H9 (cell line): ENCODE results near the gene FSTL4. TPM values are rescaled to one million over a fixed set of nuclear protein-coding genes. Genes with fewer than 3 reads are reported as not detected.

Experiments
- DNase-seq: peaks from one replicate; pipeline ENCODE4 v3.0.0-alpha.2; 2017
- H2AFZ ChIP-seq: one replicate; pipeline ENCODE4 v1.6.1; 2013; ENCODE audit warnings: mild to moderate bottlenecking, low read length, control low read depth, moderate library complexity
- H2AK5ac ChIP-seq: 2 replicates; pipeline ENCODE4 v1.6.1; 2013; ENCODE audit warnings: low read length, control low read depth, mixed read lengths; ENCODE audit not compliant: insufficient read length
- H2BK120ac ChIP-seq: one replicate; pipeline ENCODE4 v1.6.1; 2013; ENCODE audit warnings: low read depth, mild to moderate bottlenecking, low read length, control low read depth, inconsistent platforms; ENCODE audit not compliant: poor library complexity, severe bottlenecking
- H2BK12ac ChIP-seq: 2 replicates; pipeline ENCODE4 v1.6.1; 2013; ENCODE audit warnings: low read length, control low read depth, mixed read lengths, low read depth; ENCODE audit not compliant: insufficient read length
- H2BK15ac ChIP-seq: 2 replicates; pipeline ENCODE4 v1.6.1; 2013; ENCODE audit warnings: low read depth, low read length, control low read depth
- H2BK20ac ChIP-seq: one replicate; pipeline ENCODE4 v1.6.1; 2013; ENCODE audit warnings: low read depth, mild to moderate bottlenecking, low read length, control low read depth, inconsistent platforms; ENCODE audit not compliant: poor library complexity, severe bottlenecking
- H2BK5ac ChIP-seq: 2 replicates; pipeline ENCODE4 v1.6.1; 2013; ENCODE audit warnings: low read length, control low read depth, mixed read lengths; ENCODE audit not compliant: insufficient read length
- H3K14ac ChIP-seq: 2 replicates; pipeline ENCODE4 v1.6.1; 2013; ENCODE audit warnings: low read length, control low read depth; ENCODE audit not compliant: insufficient read depth
- H3K18ac ChIP-seq: 2 replicates; pipeline ENCODE4 v1.6.1; 2013; ENCODE audit warnings: low read depth, mild to moderate bottlenecking, mixed read lengths, low read length, control low read depth; ENCODE audit not compliant: insufficient read length
- H3K23ac ChIP-seq: 2 replicates; pipeline ENCODE4 v1.6.1; 2013; ENCODE audit warnings: low read length, control low read depth, mixed read lengths, low read depth; ENCODE audit not compliant: insufficient read length
- H3K23me2 ChIP-seq: 2 replicates; pipeline ENCODE4 v1.6.1; 2013; ENCODE audit warnings: low read depth, mild to moderate bottlenecking, mixed read lengths, low read length, control low read depth; ENCODE audit not compliant: insufficient read length, poor library complexity, severe bottlenecking
- H3K27ac ChIP-seq: 2 replicates; pipeline ENCODE4 v1.5.1; 2013; ENCODE audit warnings: low read length, control low read depth, mixed read lengths, low read depth; ENCODE audit not compliant: insufficient read length
- H3K27me3 ChIP-seq: 2 replicates; pipeline ENCODE4 v1.6.1; 2013; ENCODE audit warnings: low read length, control low read depth, inconsistent platforms; ENCODE audit not compliant: insufficient read depth
- H3K4ac ChIP-seq: 2 replicates; pipeline ENCODE4 v1.6.1; 2013; ENCODE audit warnings: low read depth, mild to moderate bottlenecking, control low read depth, inconsistent platforms, low read length, moderate library complexity
- H3K4me1 ChIP-seq: 2 replicates; pipeline ENCODE4 v1.6.1; 2013; ENCODE audit warnings: low read length, control low read depth, inconsistent platforms; ENCODE audit not compliant: insufficient read depth
- H3K4me2 ChIP-seq: 2 replicates; pipeline ENCODE4 v1.6.1; 2013; ENCODE audit warnings: low read length, control low read depth, mixed read lengths; ENCODE audit not compliant: insufficient read length, insufficient read depth
- H3K56ac ChIP-seq: 2 replicates; pipeline ENCODE4 v1.6.1; 2013; ENCODE audit warnings: low read depth, mild to moderate bottlenecking, mixed read lengths, low read length, control low read depth; ENCODE audit not compliant: insufficient read length
- H3K79me1 ChIP-seq: 2 replicates; pipeline ENCODE4 v1.6.1; 2013; ENCODE audit warnings: low read depth, mild to moderate bottlenecking, moderate library complexity, low read length, control low read depth, inconsistent platforms; ENCODE audit not compliant: insufficient read depth, poor library complexity, severe bottlenecking
- H3K79me2 ChIP-seq: 2 replicates; pipeline ENCODE4 v1.6.1; 2013; ENCODE audit warnings: low read length, control low read depth, inconsistent platforms; ENCODE audit not compliant: insufficient read depth
- H3K9ac ChIP-seq: 2 replicates; pipeline ENCODE4 v1.6.1; 2013; ENCODE audit warnings: low read length, control low read depth, mixed read lengths; ENCODE audit not compliant: insufficient read length; ENCODE audit errors: extremely low read depth
- H3K9me3 ChIP-seq: one replicate; pipeline ENCODE4 v1.6.1; 2013; ENCODE audit warnings: low read depth, low read length, inconsistent platforms; ENCODE audit not compliant: control insufficient read depth
- H3T11ph ChIP-seq: one replicate; pipeline ENCODE4 v1.6.1; 2013; ENCODE audit warnings: mild to moderate bottlenecking, low read length, control low read depth, inconsistent platforms
- H4K20me1 ChIP-seq: one replicate; pipeline ENCODE4 v1.6.1; 2013; ENCODE audit not compliant: control insufficient read depth, insufficient read length, insufficient read depth
- H4K5ac ChIP-seq: 2 replicates; pipeline ENCODE4 v1.6.1; 2013; ENCODE audit warnings: low read depth, mild to moderate bottlenecking, mixed read lengths, low read length, control low read depth; ENCODE audit not compliant: insufficient read length
- H4K8ac ChIP-seq: replicated peaks from 2 replicates; pipeline ENCODE4 v1.6.1; 2013; ENCODE audit warnings: low read length, control low read depth, mixed read lengths, low read depth; ENCODE audit not compliant: insufficient read length
- H4K91ac ChIP-seq: 2 replicates; pipeline ENCODE4 v1.6.1; 2013; ENCODE audit warnings: low read depth, mild to moderate bottlenecking, moderate library complexity, mixed read lengths, low read length, control low read depth; ENCODE audit not compliant: insufficient read length
- H3K27ac Mint-ChIP-seq, 3 experiments: 2 replicates in 2 of 3; 3 replicates in 1 of 3; pipeline ENCODE4 v1.8.0; 2020 to 2021; ENCODE audit warnings: mixed read lengths in 3 of 3, mild to moderate bottlenecking in 1 of 3, moderate library complexity in 1 of 3
- H3K27me3 Mint-ChIP-seq: 2 replicates; pipeline ENCODE4 v1.8.0; 2021; ENCODE audit warnings: low read depth, mild to moderate bottlenecking, moderate library complexity, mixed read lengths
- H3K36me3 Mint-ChIP-seq, 3 experiments: 2 replicates in 2 of 3; 3 replicates in 1 of 3; pipeline ENCODE4 v1.8.0; 2020 to 2021; ENCODE audit warnings: low read depth in 3 of 3, mixed read lengths in 3 of 3; ENCODE audit not compliant: insufficient read depth in 1 of 3
- H3K4me1 Mint-ChIP-seq, 2 experiments: 2 replicates each; pipeline ENCODE4 v1.8.0; 2020; ENCODE audit warnings: mixed read lengths in 2 of 2
- H3K4me3 Mint-ChIP-seq, 2 experiments: 2 replicates in 1 of 2; 3 replicates in 1 of 2; pipeline ENCODE4 v1.8.0; 2020 to 2021; ENCODE audit warnings: mild to moderate bottlenecking in 2 of 2, mixed read lengths in 2 of 2, moderate library complexity in 1 of 2
- H3K9me3 Mint-ChIP-seq, 2 experiments: 2 replicates in 1 of 2; 3 replicates in 1 of 2; pipeline ENCODE4 v1.8.0; 2020; ENCODE audit warnings: mild to moderate bottlenecking in 2 of 2, mixed read lengths in 2 of 2, moderate library complexity in 1 of 2
- CTCF ChIP-seq: fragments of 200-600 bp; sonication (generic); conservative IDR thresholded peaks from 3 replicates; pipeline ENCODE4 v1.8.0; 2021; ENCODE audit warnings: antibody characterized with exemption, mild to moderate bottlenecking
- WGBS: extraction: QIAGEN DNeasy Blood & Tissue Kit; methylation state at CpG from one replicate; pipeline ENCODE4 v1.1.7; 2013; ENCODE audit warnings: missing lambda C conversion rate, low lambda C conversion rate, mixed read lengths; ENCODE audit not compliant: insufficient read length; ENCODE audit errors: extremely low coverage; 5-methylcytosine and 5-hydroxymethylcytosine counted together
- total RNA-seq: library from RNA; stranded (reverse); gene quantifications from 2 replicates; pipeline ENCODE4 v1.2.1, GENCODE V29; 2021

Gene FSTL4
- total RNA-seq, 1 experiment from 2014 or later, result 5.7 TPM

- no peaks in the 10 kb centered on the region; the same call in 1 of the 2 replicates for H3K27me3 Mint-ChIP-seq
- H2BK15ac ChIP-seq, result no peak overlapping the region
- no CpG with 5 or more reads among the region's 4 CpGs for WGBS
Measured at GRCh38 chr5:133638436-133638835, 26.1 kb upstream of the FSTL4 start.

More at GRCh38 chr5:133638436-133638835, 26.1 kb upstream of the FSTL4 start:
- Histone ChIP-seq H3K18ac (no peak overlapping the region), H4K5ac (no peak overlapping the region), H3K79me2 (no peaks in the 10 kb centered on the region), H4K20me1 (no peaks in the 10 kb centered on the region), H3K56ac (no peak overlapping the region), H3K27me3 (no peaks in the 10 kb centered on the region; the same call in 1 of the 2 replicates), H3K14ac (no peak overlapping the region; the same call in 1 of the 2 replicates), H3K9ac (no peak overlapping the region), H3K4ac (no peak overlapping the region), H2BK120ac (no peak overlapping the region), H3T11ph (no peak overlapping the region), H3K4me1 (peaks cover 4% of the 10 kb centered on the region; the same call in 1 of the 2 replicates), H3K9me3 (no peaks in the 10 kb centered on the region), H3K23ac (no peak overlapping the region), H3K27ac (no peak overlapping the region), H2AFZ (no peak overlapping the region), H2BK12ac (no peak overlapping the region), H4K91ac (no peak overlapping the region), H3K4me2 (no peak overlapping the region), H2BK5ac (no peak overlapping the region), H3K79me1 (no peaks in the 10 kb centered on the region), H4K8ac (no peak overlapping the region), H3K23me2 (no peaks in the 10 kb centered on the region), H2AK5ac (no peak overlapping the region), H2BK20ac (no peak overlapping the region)
- Mint-ChIP-seq H3K9me3 (no peaks in the 10 kb centered on the region), H3K36me3 (no peaks in the 10 kb centered on the region), H3K4me1 (peaks cover 3 to 6% of the 10 kb centered on the region in 2 experiments; a peak in 3 of 4 replicates), H3K27ac (no peak overlapping the region), H3K4me3 (no peak overlapping the region)
- no peak for DNase-seq
- no peak for TF ChIP-seq CTCF
